ENCODE measurements around the gene TLE2. TPM values are rescaled to one million over a fixed set of nuclear protein-coding genes. Genes with fewer than 3 reads are reported as not detected.

The TLE2 gene
- total RNA-seq, 1 donor from 2014 or later, result 21.8 TPM

Other genes with a start within 250 kb of the TLE2 start
- 45.4 and 65.4 TPM in 2 replicates for gene SGTA, start 246.0 kb downstream of the TLE2 start, total RNA-seq
- 51.7 and 160 TPM in 2 replicates for gene THOP1, start 243.8 kb downstream of the TLE2 start, total RNA-seq
- gene ZNF554, start 209.4 kb downstream of the TLE2 start, total RNA-seq, result 3.1 and 4.9 TPM in 2 replicates
- 7.9 and 9.7 TPM in 2 replicates for gene ZNF555, start 187.8 kb downstream of the TLE2 start, total RNA-seq
- gene ZNF556, start 161.9 kb downstream of the TLE2 start, total RNA-seq, result under 0.01 TPM in 1 of 2 replicates, not detected in the other
- gene ZNF57, start 128.4 kb downstream of the TLE2 start, total RNA-seq, result 5.1 and 6.3 TPM in 2 replicates
- gene ZNF77, start 84.3 kb downstream of the TLE2 start, total RNA-seq, result 6.4 and 7.8 TPM in 2 replicates
- gene TLE6, start 51.7 kb downstream of the TLE2 start, total RNA-seq, result 2.0 and 2.7 TPM in 2 replicates
- gene TLE5, start 33.2 kb upstream of the TLE2 start, total RNA-seq, result 81.7 and 147 TPM in 2 replicates
- 80.8 and 87.2 TPM in 2 replicates for gene GNA11, start 65.1 kb upstream of the TLE2 start, total RNA-seq
- under 0.01 and 0.23 TPM in 2 replicates for gene GNA15, start 106.8 kb upstream of the TLE2 start, total RNA-seq
- gene S1PR4, start 149.5 kb upstream of the TLE2 start, total RNA-seq, result 2.1 and 2.2 TPM in 2 replicates
- 38.3 and 74.5 TPM in 2 replicates for gene NCLN, start 156.7 kb upstream of the TLE2 start, total RNA-seq
- gene CELF5, start 195.4 kb upstream of the TLE2 start, total RNA-seq, result not detected in 2 replicates

All from dermis blood vessel endothelial cell (primary cell).